Mammary epithelial cell (primary cell): ENCODE data around the gene NCAM1.

Experiments
- CTCF ChIP-seq, 2 donors: IDR thresholded peaks in 1 of 2; conservative IDR thresholded peaks in 1 of 2; 2 replicates each; pipeline ENCODE4 v1.5.1; 2011 to 2012; ENCODE audit warnings: inconsistent platforms in 2 of 2, low read length in 2 of 2, mild to moderate bottlenecking in 2 of 2, control low read depth in 1 of 2, low read depth in 1 of 2; ENCODE audit not compliant: insufficient read depth in 1 of 2; ENCODE audit errors: extremely low read depth in 1 of 2
- EZH2 ChIP-seq: IDR thresholded peaks from 2 replicates; pipeline ENCODE4 v1.6.1; 2012; ENCODE audit warnings: low read length, inconsistent platforms, borderline replicate concordance

GRCh38 chr11:112983887-112984286 lies 22.7 kb downstream of the NCAM1 start:
- TF ChIP-seq CTCF (conservative IDR thresholded peaks at IDR 0.05 in 1 of 2, IDR thresholded peaks at IDR 0.05 in 1 of 2; ENCODE audit: extremely low read depth in 1 of 2, insufficient read depth in 1 of 2, low read depth in 1 of 2, low read length in 2 of 2), result no peak
- TF ChIP-seq EZH2, result no peak
